Measurements from ENCODE around the gene COX7A2L. TPM values are rescaled to one million over a fixed set of nuclear protein-coding genes. Genes with fewer than 3 reads are reported as not detected.

Gene COX7A2L
- total RNA-seq, 1 donor from 2014 or later: 94.8 TPM

- Mint-ChIP-seq H3K27ac (ENCODE audit: unreplicated experiment) (peak overlapping the region; percentile 44), H3K4me3 (ENCODE audit: unreplicated experiment) (peak overlapping the region; percentile 69), H3K4me1 (ENCODE audit: unreplicated experiment) (peaks cover 25% of the 10 kb centered on the region), H3K27me3 (ENCODE audit: unreplicated experiment) (peaks cover 6% of the 10 kb centered on the region), H3K36me3 (ENCODE audit: low read depth, unreplicated experiment) (peaks cover 38% of the 10 kb centered on the region), H3K9me3 (ENCODE audit: unreplicated experiment) (no peaks in the 10 kb centered on the region)
- TF ChIP-seq CTCF (IDR thresholded peaks at IDR 0.05; ENCODE audit: unreplicated experiment): no peak
- no peak for DNase-seq (ENCODE audit: low spot score)
Measured at GRCh38 chr2:42342061-42342794, 18.8 kb downstream of the COX7A2L start.

- H3K4me3 Mint-ChIP-seq (ENCODE audit: unreplicated experiment): peak overlapping the region; percentile 33
- H3K27me3 Mint-ChIP-seq (ENCODE audit: unreplicated experiment): peaks cover 8% of the 10 kb centered on the region
- peaks cover 40% of the 10 kb centered on the region for H3K36me3 Mint-ChIP-seq (ENCODE audit: low read depth, unreplicated experiment)
- peak overlapping the region; percentile 40 for H3K27ac Mint-ChIP-seq (ENCODE audit: unreplicated experiment)
- H3K4me1 Mint-ChIP-seq (ENCODE audit: unreplicated experiment): peaks cover 25% of the 10 kb centered on the region
- TF ChIP-seq CTCF (IDR thresholded peaks at IDR 0.05; ENCODE audit: unreplicated experiment): no peak
- no peaks in the 10 kb centered on the region for H3K9me3 Mint-ChIP-seq (ENCODE audit: unreplicated experiment)
- no peak for DNase-seq (ENCODE audit: low spot score)
Measured at GRCh38 chr2:42340938-42341636, 19.9 kb downstream of the COX7A2L start.

GRCh38 chr2:42340045-42340937, 20.7 kb downstream of the COX7A2L start:
- Mint-ChIP-seq H3K27ac (ENCODE audit: unreplicated experiment) (peak overlapping the region; percentile 40), H3K4me3 (ENCODE audit: unreplicated experiment) (peak overlapping the region; percentile 33), H3K36me3 (ENCODE audit: low read depth, unreplicated experiment) (peaks cover 34% of the 10 kb centered on the region)

GRCh38 chr2:42339191-42339912, 21.7 kb downstream of the COX7A2L start:
- no peak for TF ChIP-seq CTCF (IDR thresholded peaks at IDR 0.05; ENCODE audit: unreplicated experiment)
- peak; percentile 28 for DNase-seq (ENCODE audit: low spot score)
- H3K27me3 Mint-ChIP-seq (ENCODE audit: unreplicated experiment): peaks cover 8% of the 10 kb centered on the region
- H3K36me3 Mint-ChIP-seq (ENCODE audit: low read depth, unreplicated experiment): peaks cover 34% of the 10 kb centered on the region
- H3K27ac Mint-ChIP-seq (ENCODE audit: unreplicated experiment): no peak overlapping the region
- no peaks in the 10 kb centered on the region for H3K9me3 Mint-ChIP-seq (ENCODE audit: unreplicated experiment)
- H3K4me3 Mint-ChIP-seq (ENCODE audit: unreplicated experiment): no peak overlapping the region
- H3K4me1 Mint-ChIP-seq (ENCODE audit: unreplicated experiment): peaks cover 25% of the 10 kb centered on the region

More at GRCh38 chr2:42340045-42340937, 20.7 kb downstream of the COX7A2L start:
- no peak for DNase-seq (ENCODE audit: low spot score)
- Mint-ChIP-seq H3K27me3 (ENCODE audit: unreplicated experiment) (peaks cover 8% of the 10 kb centered on the region), H3K9me3 (ENCODE audit: unreplicated experiment) (no peaks in the 10 kb centered on the region), H3K4me1 (ENCODE audit: unreplicated experiment) (peaks cover 25% of the 10 kb centered on the region)
- no peak for TF ChIP-seq CTCF (IDR thresholded peaks at IDR 0.05; ENCODE audit: unreplicated experiment)

All from endothelial cell (in vitro differentiated cells).